ENCODE results near the gene DKK3. TPM values are rescaled to one million over a fixed set of nuclear protein-coding genes. Genes with fewer than 3 reads are reported as not detected.
"Not testable (repeated sequence)": the region's sequence is repeated elsewhere in the genome, so short reads cannot be mapped to it uniquely, and the experiment has no call there.

Gene DKK3
- polyA plus RNA-seq, 1 donor from 2014 or later = 43.6 TPM

DNA sequence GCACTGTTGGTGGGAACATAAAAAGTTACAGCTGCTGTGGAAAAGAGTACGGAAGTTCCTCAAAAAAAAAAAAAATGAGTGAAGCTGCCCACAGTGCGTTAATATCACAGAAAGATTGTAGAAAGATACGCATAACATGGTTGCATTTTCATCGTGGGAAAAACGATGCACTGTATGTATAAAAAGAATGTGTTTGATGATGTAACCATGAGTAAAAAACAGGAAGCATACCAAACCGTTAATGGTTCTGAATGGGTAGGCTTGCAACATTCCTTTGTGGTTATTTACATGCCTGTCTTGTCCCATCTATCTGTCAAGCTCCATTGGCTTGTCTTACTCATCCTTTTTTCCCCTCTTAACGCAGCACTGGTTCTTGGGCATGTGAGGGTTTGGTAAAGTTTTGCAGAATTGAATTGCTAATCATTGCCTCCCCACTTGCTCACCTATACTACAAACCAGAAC lies 33.8 kb upstream of the DKK3 start:
- no peaks in the 10 kb centered on the region for H3F3A ChIP-seq (ENCODE audit: insufficient read depth, low read length, poor library complexity, severe bottlenecking)
- no peak for TF ChIP-seq MXI1 (conservative IDR thresholded peaks at IDR 0.05; ENCODE audit: poor library complexity, severe bottlenecking)
- no peak for TF ChIP-seq EP300 (conservative IDR thresholded peaks at IDR 0.05; ENCODE audit: poor library complexity, severe bottlenecking)
- TF ChIP-seq, protein P1, sequence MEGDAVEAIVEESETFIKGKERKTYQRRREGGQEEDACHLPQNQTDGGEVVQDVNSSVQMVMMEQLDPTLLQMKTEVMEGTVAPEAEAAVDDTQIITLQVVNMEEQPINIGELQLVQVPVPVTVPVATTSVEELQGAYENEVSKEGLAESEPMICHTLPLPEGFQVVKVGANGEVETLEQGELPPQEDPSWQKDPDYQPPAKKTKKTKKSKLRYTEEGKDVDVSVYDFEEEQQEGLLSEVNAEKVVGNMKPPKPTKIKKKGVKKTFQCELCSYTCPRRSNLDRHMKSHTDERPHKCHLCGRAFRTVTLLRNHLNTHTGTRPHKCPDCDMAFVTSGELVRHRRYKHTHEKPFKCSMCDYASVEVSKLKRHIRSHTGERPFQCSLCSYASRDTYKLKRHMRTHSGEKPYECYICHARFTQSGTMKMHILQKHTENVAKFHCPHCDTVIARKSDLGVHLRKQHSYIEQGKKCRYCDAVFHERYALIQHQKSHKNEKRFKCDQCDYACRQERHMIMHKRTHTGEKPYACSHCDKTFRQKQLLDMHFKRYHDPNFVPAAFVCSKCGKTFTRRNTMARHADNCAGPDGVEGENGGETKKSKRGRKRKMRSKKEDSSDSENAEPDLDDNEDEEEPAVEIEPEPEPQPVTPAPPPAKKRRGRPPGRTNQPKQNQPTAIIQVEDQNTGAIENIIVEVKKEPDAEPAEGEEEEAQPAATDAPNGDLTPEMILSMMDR (IDR thresholded peaks at IDR 0.05; ENCODE audit: poor library complexity, severe bottlenecking) = no peak
- TF ChIP-seq SMC3 (conservative IDR thresholded peaks at IDR 0.05; ENCODE audit: poor library complexity) = no peak

DNA sequence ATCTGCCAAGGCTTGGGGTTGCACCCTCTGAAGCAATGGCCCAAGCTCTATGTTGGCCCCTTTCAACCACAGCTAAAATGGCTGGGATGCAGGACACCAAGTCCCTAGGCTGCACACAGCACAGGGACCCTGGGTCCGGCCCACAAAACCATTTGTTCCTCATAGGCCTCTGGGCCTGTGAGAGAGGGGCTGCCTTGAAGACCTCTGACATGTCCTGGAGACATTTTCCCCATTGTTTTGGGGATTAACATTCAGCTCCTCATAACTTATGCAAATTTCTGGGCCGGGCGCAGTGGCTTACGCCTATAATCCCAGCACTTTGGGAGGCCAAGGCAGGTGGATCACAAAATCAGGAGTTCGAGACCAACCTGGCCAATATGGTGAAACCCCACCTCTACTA lies 32.3 kb upstream of the DKK3 start:
- H3K4me2 ChIP-seq (ENCODE audit: low read length); H3F3A ChIP-seq (ENCODE audit: insufficient read depth, low read length, poor library complexity, severe bottlenecking); H4K20me1 ChIP-seq (ENCODE audit: insufficient read depth); H2AFZ ChIP-seq (ENCODE audit: low read depth, low read length); H3K9me2 ChIP-seq (ENCODE audit: insufficient read depth, low read length); H3K79me2 ChIP-seq (replicated peaks; ENCODE audit: insufficient read depth, low read length); H3K4me3 ChIP-seq (ENCODE audit: low read length); H3K36me3 ChIP-seq (ENCODE audit: insufficient read depth, low read length); H3K27me3 ChIP-seq (ENCODE audit: insufficient read depth, low read depth, low read length); H3K9me3 ChIP-seq (ENCODE audit: low read length); H3K27ac ChIP-seq (ENCODE audit: low read length); H3K9ac ChIP-seq (ENCODE audit: low read length): not testable (repeated sequence)

More for the DNA sequence above, 33.8 kb upstream of the DKK3 start:
- H3K9me2 ChIP-seq (ENCODE audit: insufficient read depth, low read length) = no peaks in the 10 kb centered on the region
- H3K9me3 ChIP-seq (ENCODE audit: low read length) = no peaks in the 10 kb centered on the region
- H3K36me3 ChIP-seq (ENCODE audit: insufficient read depth, low read length) = no peaks in the 10 kb centered on the region
- no peaks in the 10 kb centered on the region for H3K27me3 ChIP-seq (ENCODE audit: insufficient read depth, low read depth, low read length)
- no peak overlapping the region for H3K9ac ChIP-seq (ENCODE audit: low read length)
- no peaks in the 10 kb centered on the region for H3K79me2 ChIP-seq (replicated peaks; ENCODE audit: insufficient read depth, low read length)
- H3K4me3 ChIP-seq (ENCODE audit: low read length) = no peak overlapping the region
- H4K20me1 ChIP-seq (ENCODE audit: insufficient read depth) = no peaks in the 10 kb centered on the region
- H3K4me2 ChIP-seq (ENCODE audit: low read length) = no peak overlapping the region
- H3K27ac ChIP-seq (ENCODE audit: low read length) = no peak overlapping the region
- no peak overlapping the region for H2AFZ ChIP-seq (ENCODE audit: low read depth, low read length)

DNA sequence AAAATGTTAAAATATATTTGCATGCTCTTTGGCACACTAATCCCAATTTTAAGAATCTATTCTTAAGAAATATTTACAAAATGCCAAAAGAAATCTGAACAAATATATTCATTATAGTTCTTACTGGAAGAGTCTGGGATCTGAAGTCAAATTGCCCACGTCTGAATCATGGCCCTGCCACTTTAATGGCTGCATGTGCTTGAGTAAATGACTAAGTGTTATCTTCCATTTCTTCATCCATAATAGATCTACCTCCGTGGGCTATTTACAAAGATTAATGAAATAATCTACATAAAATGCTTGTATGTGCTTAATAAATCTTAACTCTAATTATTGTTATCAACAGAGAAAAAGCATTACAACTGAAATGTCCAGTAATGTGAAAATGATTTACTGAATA lies 24.5 kb upstream of the DKK3 start:
- Histone ChIP-seq H3F3A (ENCODE audit: insufficient read depth, low read length, poor library complexity, severe bottlenecking) (no peaks in the 10 kb centered on the region), H3K4me3 (ENCODE audit: low read length) (no peak overlapping the region), H3K27me3 (ENCODE audit: insufficient read depth, low read depth, low read length) (no peaks in the 10 kb centered on the region), H2AFZ (ENCODE audit: low read depth, low read length) (no peak overlapping the region), H3K4me2 (ENCODE audit: low read length) (no peak overlapping the region), H3K79me2 (replicated peaks; ENCODE audit: insufficient read depth, low read length) (no peaks in the 10 kb centered on the region), H3K9ac (ENCODE audit: low read length) (no peak overlapping the region), H4K20me1 (ENCODE audit: insufficient read depth) (no peaks in the 10 kb centered on the region), H3K9me3 (ENCODE audit: low read length) (no peaks in the 10 kb centered on the region), H3K27ac (ENCODE audit: low read length) (no peak overlapping the region), H3K36me3 (ENCODE audit: insufficient read depth, low read length) (no peaks in the 10 kb centered on the region), H3K9me2 (ENCODE audit: insufficient read depth, low read length) (no peaks in the 10 kb centered on the region)
- no peak for TF ChIP-seq POLR2AphosphoS5 (IDR thresholded peaks at IDR 0.05)
- TF ChIP-seq SMC3 (conservative IDR thresholded peaks at IDR 0.05; ENCODE audit: poor library complexity) = no peak
- no peak for TF ChIP-seq MXI1 (conservative IDR thresholded peaks at IDR 0.05; ENCODE audit: poor library complexity, severe bottlenecking)
- TF ChIP-seq, protein P2, sequence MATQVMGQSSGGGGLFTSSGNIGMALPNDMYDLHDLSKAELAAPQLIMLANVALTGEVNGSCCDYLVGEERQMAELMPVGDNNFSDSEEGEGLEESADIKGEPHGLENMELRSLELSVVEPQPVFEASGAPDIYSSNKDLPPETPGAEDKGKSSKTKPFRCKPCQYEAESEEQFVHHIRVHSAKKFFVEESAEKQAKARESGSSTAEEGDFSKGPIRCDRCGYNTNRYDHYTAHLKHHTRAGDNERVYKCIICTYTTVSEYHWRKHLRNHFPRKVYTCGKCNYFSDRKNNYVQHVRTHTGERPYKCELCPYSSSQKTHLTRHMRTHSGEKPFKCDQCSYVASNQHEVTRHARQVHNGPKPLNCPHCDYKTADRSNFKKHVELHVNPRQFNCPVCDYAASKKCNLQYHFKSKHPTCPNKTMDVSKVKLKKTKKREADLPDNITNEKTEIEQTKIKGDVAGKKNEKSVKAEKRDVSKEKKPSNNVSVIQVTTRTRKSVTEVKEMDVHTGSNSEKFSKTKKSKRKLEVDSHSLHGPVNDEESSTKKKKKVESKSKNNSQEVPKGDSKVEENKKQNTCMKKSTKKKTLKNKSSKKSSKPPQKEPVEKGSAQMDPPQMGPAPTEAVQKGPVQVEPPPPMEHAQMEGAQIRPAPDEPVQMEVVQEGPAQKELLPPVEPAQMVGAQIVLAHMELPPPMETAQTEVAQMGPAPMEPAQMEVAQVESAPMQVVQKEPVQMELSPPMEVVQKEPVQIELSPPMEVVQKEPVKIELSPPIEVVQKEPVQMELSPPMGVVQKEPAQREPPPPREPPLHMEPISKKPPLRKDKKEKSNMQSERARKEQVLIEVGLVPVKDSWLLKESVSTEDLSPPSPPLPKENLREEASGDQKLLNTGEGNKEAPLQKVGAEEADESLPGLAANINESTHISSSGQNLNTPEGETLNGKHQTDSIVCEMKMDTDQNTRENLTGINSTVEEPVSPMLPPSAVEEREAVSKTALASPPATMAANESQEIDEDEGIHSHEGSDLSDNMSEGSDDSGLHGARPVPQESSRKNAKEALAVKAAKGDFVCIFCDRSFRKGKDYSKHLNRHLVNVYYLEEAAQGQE (IDR thresholded peaks at IDR 0.05; ENCODE audit: borderline replicate concordance) = no peak
- TF ChIP-seq, protein P1 (IDR thresholded peaks at IDR 0.05; ENCODE audit: poor library complexity, severe bottlenecking) = no peak
- no peak for TF ChIP-seq EZH2 (IDR thresholded peaks at IDR 0.05; ENCODE audit: borderline replicate concordance, insufficient read depth, low read length, poor library complexity, severe bottlenecking)
- no peak for TF ChIP-seq RAD21 (conservative IDR thresholded peaks at IDR 0.05)

Data from neural cell (in vitro differentiated cells).